ENCODE data around the gene FGD4. TPM values are rescaled to one million over a fixed set of nuclear protein-coding genes. Genes with fewer than 3 reads are reported as not detected.
"Not testable (repeated sequence)": the region's sequence is repeated elsewhere in the genome, so short reads cannot be mapped to it uniquely, and the experiment has no call there.

The FGD4 gene
- total RNA-seq, 1 experiment from 2014 or later = 2.2 TPM

- DNase-seq (ENCODE audit: low spot score) = no peak
These were observed 119.7 kb downstream of the FGD4 start for GRCh38 chr12:32519047-32519446.

GRCh38 chr12:32522331-32523221, 123.2 kb downstream of the FGD4 start:
- DNase-seq (ENCODE audit: low spot score) = no peak

GRCh38 chr12:32525802-32526201, 126.4 kb downstream of the FGD4 start:
- not testable (repeated sequence) for DNase-seq (ENCODE audit: low spot score)

GRCh38 chr12:32526343-32526742, 127.0 kb downstream of the FGD4 start:
- DNase-seq (ENCODE audit: low spot score) = not testable (repeated sequence)

GRCh38 chr12:32532422-32532821, 133.1 kb downstream of the FGD4 start:
- DNase-seq (ENCODE audit: low spot score) = no peak

- no peak for DNase-seq (ENCODE audit: low spot score)
These were observed 133.6 kb downstream of the FGD4 start for GRCh38 chr12:32532951-32533350.

GRCh38 chr12:32533506-32533905, 134.1 kb downstream of the FGD4 start:
- DNase-seq (ENCODE audit: low spot score) = not testable (repeated sequence)

- peak; percentile 78 for DNase-seq (ENCODE audit: low spot score)
These were observed 134.7 kb downstream of the FGD4 start for GRCh38 chr12:32533971-32534590.

GRCh38 chr12:32534698-32535097, 135.3 kb downstream of the FGD4 start:
- no peak for DNase-seq (ENCODE audit: low spot score)

- DNase-seq (ENCODE audit: low spot score) = peak; percentile 76
These were observed 136.1 kb downstream of the FGD4 start for GRCh38 chr12:32535288-32535999.

GRCh38 chr12:32536000-32536345, 136.6 kb downstream of the FGD4 start:
- no peak for DNase-seq (ENCODE audit: low spot score)

- DNase-seq (ENCODE audit: low spot score) = no peak
These were observed 142.5 kb downstream of the FGD4 start for GRCh38 chr12:32541754-32542374.

GRCh38 chr12:32542428-32543229, 143.3 kb downstream of the FGD4 start:
- no peak for DNase-seq (ENCODE audit: low spot score)

- no peak for DNase-seq (ENCODE audit: low spot score)
These were observed 145.5 kb downstream of the FGD4 start for GRCh38 chr12:32544893-32545292.

- DNase-seq (ENCODE audit: low spot score) = no peak
These were observed 146.1 kb downstream of the FGD4 start for GRCh38 chr12:32545413-32545980.

- no peak for DNase-seq (ENCODE audit: low spot score)
These were observed 146.9 kb downstream of the FGD4 start for GRCh38 chr12:32546272-32546671.

- DNase-seq (ENCODE audit: low spot score) = peak; percentile 51
These were observed 149.4 kb downstream of the FGD4 start for GRCh38 chr12:32548691-32549281.

GRCh38 chr12:32549675-32550079, 150.3 kb downstream of the FGD4 start:
- DNase-seq (ENCODE audit: low spot score) = no peak

- DNase-seq (ENCODE audit: low spot score) = no peak
These were observed 151.7 kb downstream of the FGD4 start for GRCh38 chr12:32551058-32551457.

GRCh38 chr12:32558903-32559302, 159.5 kb downstream of the FGD4 start:
- peak; percentile 59 for DNase-seq (ENCODE audit: low spot score)

- no peak for DNase-seq (ENCODE audit: low spot score)
These were observed 160.1 kb downstream of the FGD4 start for GRCh38 chr12:32559434-32559833.
